Heart left ventricle (tissue), 16 donors: ENCODE results near the gene L2HGDH. TPM values are rescaled to one million over a fixed set of nuclear protein-coding genes. Genes with fewer than 3 reads are reported as not detected.

Experiments
- ATAC-seq, 4 donors: fragments of 200-7000 bp; cut with Tn5 transposase; one replicate each; pipeline ENCODE4 v1.9.1; 2020 to 2022; ENCODE audit warnings: moderate library complexity in 4 of 4, mild to moderate bottlenecking in 3 of 4, moderate number of reproducible peaks in 1 of 4
- DNase-seq, 5 donors: peaks; one replicate each; pipeline ENCODE4 v3.0.0-alpha.2; 2020
- H3K27ac ChIP-seq, 12 donors: fragments of 200-600 bp; sonication (generic) in 4 of 12; one replicate each; pipeline versions ENCODE4 v1.5.0 to v1.8.0; 2016 to 2022; ENCODE audit warnings: mild to moderate bottlenecking in 2 of 12
- H3K27me3 ChIP-seq, 9 donors: fragments of 200-600 bp; sonication (generic) in 2 of 9; one replicate each; pipeline versions ENCODE4 v1.5.1 to v1.8.0; 2016 to 2022; ENCODE audit warnings: mild to moderate bottlenecking in 3 of 9
- H3K36me3 ChIP-seq, 9 donors: fragments of 200-600 bp; sonication (generic) in 2 of 9; one replicate each; pipeline versions ENCODE4 v1.5.0 to v1.8.0; 2018 to 2022; ENCODE audit warnings: mild to moderate bottlenecking in 2 of 9
- H3K4me1 ChIP-seq, 12 donors: fragments of 200-600 bp; sonication (generic) in 4 of 12; one replicate each; pipeline versions ENCODE4 v1.5.0 to v1.8.0; 2016 to 2022; ENCODE audit warnings: mild to moderate bottlenecking in 3 of 12
- H3K4me3 ChIP-seq, 12 donors: fragments of 200-600 bp; sonication (generic) in 4 of 12; one replicate each; pipeline versions ENCODE4 v1.5.0 to v1.8.0; 2017 to 2022; ENCODE audit warnings: mild to moderate bottlenecking in 9 of 12, moderate library complexity in 4 of 12
- H3K9me3 ChIP-seq, 12 donors: fragments of 200-600 bp; sonication (generic) in 4 of 12; one replicate each; pipeline versions ENCODE4 v1.5.0 to v1.8.0; 2016 to 2022; ENCODE audit warnings: mild to moderate bottlenecking in 1 of 12
- CTCF ChIP-seq, 12 donors: fragments of 200-600 bp; sonication (generic) in 4 of 12; IDR thresholded peaks; one replicate each; pipeline versions ENCODE4 v1.5.0 to v1.8.0; 2018 to 2022; ENCODE audit warnings: antibody characterized with exemption in 12 of 12, mild to moderate bottlenecking in 5 of 12
- POLR2A ChIP-seq, 2 donors: fragments of 450-650 bp; IDR thresholded peaks; one replicate each; pipeline ENCODE4 v1.6.1; 2017; ENCODE audit warnings: antibody characterized with exemption in 2 of 2, mild to moderate bottlenecking in 2 of 2, moderate library complexity in 2 of 2
- WGBS, 4 donors: extraction: QIAGEN DNeasy Blood & Tissue Kit in 2 of 4; methylation state at CpG; one replicate each; pipeline versions ENCODE4 v1.1.5 to v1.1.7; 2013 to 2018; 5-methylcytosine and 5-hydroxymethylcytosine counted together
- intact Hi-C, 10 donors: fragments of 100-400 bp; cut with DNase I; formaldehyde crosslinking; loops; one replicate each; pipeline versions ENCODE4 v1.11.1 to v1.14.2; 2022
- polyA plus RNA-seq, 2 donors: library from polyadenylated mRNA; stranded (reverse); fragments of 200-250 nt; gene quantifications; one replicate each; pipeline ENCODE4 v1.2.3, GENCODE V29; 2013
- total RNA-seq, 9 donors: library from RNA; depleted of rRNA in 2 of 9; stranded (reverse); fragments of >200 nt in 2 of 9; fragmentation: NEBNext Ultra II Directional in 3 of 9; extraction: Animal tissue kit (Norgen Biotek cat#: 25700) in 3 of 9; gene quantifications; one replicate each; pipeline versions ENCODE4 v1.1.0 to v1.2.4, GENCODE V29; 2016 to 2023
- donor health status: ischemic (EF 13 %, LVEDD 7.1; RV severe dilation, severe dysfunction).
- donor health status: healthy with polysubstance abuse.
- donor health status: DM: no; HTN: yes; CAD: no.
- donor health status: DM: no; HTN: no; CAD: no.
- donor health status: ischemic (EF 25% LVEDD 6.9; RV normal size, moderate dysfunction).
- donor health status: ischemic (EF 25% LVEDD 5.7; RV mildly dilated, moderate dysfunction).
- donor health status: healthy.
- donor health status: DM: yes; HTN: yes; CAD: no.
- donor health status: ischemic (EF 35%, LVEDD 5.7; RV mildly dilated, moderate dysfunction).
- donor health status: nonischemic (EF 11% LVEDD 7.7; RV severe dilation, severe dysfunction).
- donor health status: DM: yes; HTN: yes; CAD: no.
- donor health status: PGD.
- donor health status: ischemic (EF 29% LVEDD 5.4; RV normal size, mild dysfunction).
- donor health status: nonischemic (EF 23%, LVEDD 6.1; RV moderate dilation, normal function).

Gene L2HGDH
- total and polyA plus RNA-seq, 11 donors, result 2.5 to 12.2 (median 9.1) TPM

DNA sequence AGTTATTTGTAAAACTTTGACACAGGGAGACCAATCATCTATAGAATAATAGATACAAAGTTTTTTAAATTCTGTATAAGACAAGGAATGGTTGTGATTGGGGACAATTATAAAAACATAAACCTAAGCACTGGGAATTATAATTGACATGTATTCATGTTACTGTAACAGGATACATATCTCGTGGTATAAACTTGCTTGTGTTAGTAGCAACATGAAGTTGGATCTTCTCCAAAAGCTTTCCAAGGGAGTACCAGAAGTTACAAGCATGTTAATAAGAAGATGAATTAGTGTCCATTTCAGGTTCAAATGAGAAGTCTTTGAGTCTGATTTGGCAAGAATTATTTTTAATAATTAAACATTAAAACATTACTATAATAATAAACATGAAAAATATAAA, 42.5 kb upstream of the L2HGDH start:
- Histone ChIP-seq H3K4me3 (no peak overlapping the region), H3K27me3 (no peaks in the 10 kb centered on the region), H3K4me1 (peaks cover 0 to 11% (median 0%) of the 10 kb centered on the region in 12 donors), H3K9me3 (no peaks in the 10 kb centered on the region), H3K36me3 (peaks cover 0 to 13% (median 0%) of the 10 kb centered on the region in 9 donors), H3K27ac (no peak overlapping the region)
- no peak for TF ChIP-seq POLR2A (IDR thresholded peaks at IDR 0.05)
- TF ChIP-seq CTCF (IDR thresholded peaks at IDR 0.05), result no peak
- ATAC-seq, result no peak
- 0 to 52% (median 25%) methylated on average over 1 of the region's 1 CpG for WGBS, 4 donors
- intact Hi-C loops, result no loop called here
- no peak for DNase-seq

DNA sequence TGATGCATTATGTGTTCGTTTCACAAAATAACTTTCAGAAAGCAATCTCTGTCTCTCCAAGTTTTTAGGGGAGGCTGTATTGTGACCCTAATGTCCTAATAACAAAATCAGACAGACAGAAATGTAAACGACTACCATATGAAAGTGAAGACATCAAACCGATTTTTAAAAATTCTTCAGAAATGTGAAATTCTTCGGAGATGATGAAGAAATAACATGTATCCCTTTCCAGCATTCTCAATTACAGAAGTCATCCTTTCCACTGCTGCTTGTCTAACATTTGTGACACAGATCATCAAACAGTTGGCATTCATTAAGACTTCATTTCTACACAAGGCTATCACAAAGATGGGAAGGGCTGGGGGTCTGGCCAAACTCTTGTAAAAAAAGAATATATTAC, 41.1 kb upstream of the L2HGDH start:
- 84 to 88% (median 86%) methylated on average over 4 of the region's 4 CpGs for WGBS, 4 donors
- intact Hi-C loops, result no loop called here
- DNase-seq, result no peak
- ATAC-seq, result no peak
- Histone ChIP-seq H3K4me1 (peaks cover 0 to 11% (median 0%) of the 10 kb centered on the region in 12 donors), H3K27ac (no peak overlapping the region), H3K9me3 (no peaks in the 10 kb centered on the region), H3K4me3 (no peak overlapping the region), H3K27me3 (no peaks in the 10 kb centered on the region), H3K36me3 (peaks cover 0 to 11% (median 0%) of the 10 kb centered on the region in 9 donors)
- TF ChIP-seq POLR2A (IDR thresholded peaks at IDR 0.05), result no peak
- no peak for TF ChIP-seq CTCF (IDR thresholded peaks at IDR 0.05)

DNA sequence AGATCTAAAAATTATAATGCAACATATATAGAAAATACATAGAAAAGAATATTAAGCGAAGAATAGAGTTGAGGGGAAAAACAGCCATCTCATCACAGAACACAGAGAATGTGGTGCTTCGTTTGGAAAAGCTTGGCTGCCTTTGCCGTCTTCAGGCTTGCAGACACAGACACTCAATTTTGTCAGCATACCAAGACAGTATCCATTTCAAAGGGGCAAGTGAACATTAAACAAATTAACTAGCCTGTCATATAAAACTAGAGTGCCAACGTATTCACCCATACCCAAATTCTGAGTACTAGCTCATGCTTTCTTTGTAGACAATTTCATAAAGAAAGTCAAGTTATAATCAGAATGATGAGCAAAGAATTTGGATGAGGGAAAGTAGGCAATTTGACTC, 40.6 kb upstream of the L2HGDH start:
- H3K36me3 ChIP-seq, result peaks cover 0 to 5% (median 0%) of the 10 kb centered on the region in 9 donors
- intact Hi-C loops, result no loop called here
- peaks cover 0 to 16% (median 4%) of the 10 kb centered on the region in 12 donors for H3K4me1 ChIP-seq
- no peaks in the 10 kb centered on the region for H3K9me3 ChIP-seq
- DNase-seq (no peak), ATAC-seq (no peak)
- H3K27me3 ChIP-seq, result no peaks in the 10 kb centered on the region
- 86 to 91% (median 89%) methylated on average over 4 of the region's 4 CpGs for WGBS, 4 donors
- TF ChIP-seq POLR2A (IDR thresholded peaks at IDR 0.05), result no peak
- TF ChIP-seq CTCF (IDR thresholded peaks at IDR 0.05), result no peak
- no peak overlapping the region for H3K27ac ChIP-seq
- no peak overlapping the region for H3K4me3 ChIP-seq

GRCh38 chr14:50350975-50351374, 38.9 kb upstream of the L2HGDH start:
- DNase-seq, result no peak
- no peak overlapping the region for H3K27ac ChIP-seq
- no peak overlapping the region for H3K4me3 ChIP-seq
- 57 to 67% (median 62%) methylated on average over 2 of the region's 2 CpGs for WGBS, 4 donors
- no peaks in the 10 kb centered on the region for H3K36me3 ChIP-seq
- intact Hi-C loops, result no loop called here
- ATAC-seq, result peak in 1 of 4 donors; percentile 20
- TF ChIP-seq POLR2A (IDR thresholded peaks at IDR 0.05) (no peak), CTCF (IDR thresholded peaks at IDR 0.05) (no peak)
- H3K27me3 ChIP-seq, result no peaks in the 10 kb centered on the region
- peaks cover 0 to 23% (median 4%) of the 10 kb centered on the region in 12 donors for H3K4me1 ChIP-seq
- no peaks in the 10 kb centered on the region for H3K9me3 ChIP-seq
